Stimulated activated CD4-positive, alpha-beta T cell treated with anti-CD3 and anti-CD28 coated beads, Interleukin-15, amount 100 ng/mL, for 24 hours (primary cell): ENCODE data around the gene KCNT2.
"Not testable (repeated sequence)": the region's sequence is repeated elsewhere in the genome, so short reads cannot be mapped to it uniquely, and the experiment has no call there.

Experiments used
- DNase-seq: peaks from one replicate; pipeline ENCODE4 v3.0.0-alpha.2; 2020

Gene KCNT2

GRCh38 chr1:196510451-196510850, 97.8 kb downstream of the KCNT2 start:
- no peak for DNase-seq

DNA sequence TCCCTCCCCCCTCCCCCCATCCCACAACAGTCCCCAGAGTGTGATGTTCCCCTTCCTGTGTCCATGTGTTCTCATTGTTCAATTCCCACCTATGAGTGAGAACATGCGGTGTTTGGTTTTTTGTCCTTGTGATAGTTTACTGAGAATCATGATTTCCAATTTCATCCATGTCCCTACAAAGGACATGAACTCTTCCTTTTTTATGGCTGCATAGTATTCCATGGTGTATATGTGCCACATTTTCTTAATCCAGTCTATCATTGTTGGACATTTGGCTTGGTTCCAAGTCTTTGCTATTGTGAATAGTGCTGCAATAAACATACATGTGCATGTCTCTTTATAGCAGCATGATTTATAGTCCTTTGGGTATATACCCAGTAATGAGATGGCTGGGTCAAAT, 104.0 kb downstream of the KCNT2 start:
- DNase-seq = not testable (repeated sequence)

DNA sequence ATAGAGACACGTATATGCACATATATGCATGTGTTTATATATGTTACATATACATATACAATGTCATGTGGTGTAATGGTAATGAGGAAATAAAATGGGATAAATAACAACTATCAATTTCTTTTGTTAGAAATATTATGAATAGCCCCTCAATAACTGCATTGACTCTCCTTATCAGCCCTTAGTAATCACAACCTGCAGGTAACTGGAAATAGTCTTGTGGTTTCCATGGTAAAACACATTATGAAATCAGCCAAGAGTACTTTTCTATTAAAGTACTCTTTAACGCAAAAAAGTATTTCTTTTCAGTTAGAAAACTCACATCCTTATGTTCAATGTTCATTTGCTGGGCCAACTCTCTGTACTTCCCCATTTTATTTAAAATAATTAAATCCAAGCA, 105.8 kb downstream of the KCNT2 start:
- no peak for DNase-seq

GRCh38 chr1:196501760-196502428, 106.3 kb downstream of the KCNT2 start:
- no peak for DNase-seq

GRCh38 chr1:196497817-196498216, 110.4 kb downstream of the KCNT2 start:
- no peak for DNase-seq

GRCh38 chr1:196494766-196495165, 113.5 kb downstream of the KCNT2 start:
- no peak for DNase-seq

GRCh38 chr1:196493881-196494280, 114.4 kb downstream of the KCNT2 start:
- DNase-seq = no peak

DNA sequence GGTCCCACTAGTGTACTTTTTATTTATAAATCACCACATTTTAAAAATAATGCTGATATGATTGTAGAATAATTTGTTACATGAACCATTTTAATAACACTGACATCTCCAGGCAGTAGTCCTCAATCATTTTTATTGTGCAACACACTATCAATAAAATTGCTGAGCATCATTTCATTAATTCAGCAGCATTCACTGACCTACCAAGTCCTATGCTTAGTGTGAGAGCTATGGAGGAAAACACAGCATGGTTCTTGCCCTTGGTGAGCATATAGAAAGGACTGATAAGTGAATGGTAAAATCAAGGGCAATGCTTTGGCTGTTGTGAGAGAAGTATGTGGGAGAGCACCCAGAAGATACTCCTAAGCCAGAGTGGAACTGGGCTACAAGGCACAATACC, 119.7 kb downstream of the KCNT2 start:
- no peak for DNase-seq

GRCh38 chr1:196486346-196486745, 121.9 kb downstream of the KCNT2 start:
- no peak for DNase-seq

- DNase-seq = no peak
Observed at GRCh38 chr1:196481616-196482015, 126.6 kb downstream of the KCNT2 start.

- no peak for DNase-seq
Observed at GRCh38 chr1:196477262-196477661, 131.0 kb downstream of the KCNT2 start.

GRCh38 chr1:196467230-196467925, 140.9 kb downstream of the KCNT2 start:
- DNase-seq = no peak

DNA sequence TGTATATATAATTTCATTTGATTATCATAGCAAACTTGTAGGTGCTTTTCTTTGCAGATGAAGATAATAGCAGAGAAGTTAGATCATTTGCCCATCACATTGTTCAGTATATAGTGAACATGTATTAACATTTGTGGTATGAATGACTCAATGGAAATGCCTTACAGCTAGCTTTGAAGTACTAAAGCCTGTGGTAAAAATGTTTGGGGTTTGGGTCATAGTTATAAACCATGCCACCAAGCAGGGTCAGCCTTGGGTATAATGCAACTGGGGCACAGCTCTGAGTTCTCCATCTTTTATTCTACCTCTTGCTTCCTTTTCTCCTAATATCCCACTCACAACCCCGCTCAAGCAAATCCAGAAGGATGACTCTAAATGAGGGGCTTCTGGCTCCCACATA, 141.6 kb downstream of the KCNT2 start:
- DNase-seq = no peak

- DNase-seq = no peak
Observed at GRCh38 chr1:196466166-196466565, 142.1 kb downstream of the KCNT2 start.

GRCh38 chr1:196464480-196464941, 143.7 kb downstream of the KCNT2 start:
- DNase-seq = no peak

DNA sequence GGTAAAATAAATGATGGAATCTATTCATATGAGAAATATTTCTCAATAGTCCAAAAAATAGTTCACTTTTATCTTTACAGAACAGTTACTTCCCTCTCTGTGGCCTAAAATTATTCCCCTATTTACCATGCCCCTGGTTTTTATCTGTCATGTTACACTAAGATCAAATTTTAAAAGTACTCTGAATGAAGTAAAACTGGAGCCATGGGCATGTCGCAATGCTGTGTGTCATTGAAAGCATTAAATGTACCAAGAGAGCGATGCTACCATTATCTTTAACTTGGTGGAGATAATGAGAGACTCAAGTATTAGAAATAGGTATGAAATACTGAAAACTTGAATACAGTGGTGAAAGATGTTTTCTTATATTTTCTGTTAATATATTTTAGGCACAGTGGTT, 146.2 kb downstream of the KCNT2 start:
- no peak for DNase-seq

DNA sequence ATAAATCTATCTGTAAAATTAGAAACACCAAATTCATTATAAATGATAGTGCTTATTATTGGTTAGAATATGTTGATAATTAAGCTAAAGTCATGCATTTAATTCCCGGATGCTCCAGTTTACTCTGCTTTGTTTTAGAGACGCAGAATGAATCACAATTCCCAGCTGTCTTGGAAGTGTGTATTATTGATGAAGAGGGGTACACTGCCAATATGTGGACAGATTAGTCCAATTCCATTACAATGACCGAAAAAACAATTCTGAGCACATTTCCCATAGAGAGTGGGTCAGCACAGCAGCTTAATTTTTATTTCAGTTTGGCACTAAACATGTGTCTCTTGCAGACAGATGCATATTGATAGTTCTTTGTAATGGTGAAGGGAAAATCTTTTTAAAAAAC, 146.7 kb downstream of the KCNT2 start:
- DNase-seq = no peak

DNA sequence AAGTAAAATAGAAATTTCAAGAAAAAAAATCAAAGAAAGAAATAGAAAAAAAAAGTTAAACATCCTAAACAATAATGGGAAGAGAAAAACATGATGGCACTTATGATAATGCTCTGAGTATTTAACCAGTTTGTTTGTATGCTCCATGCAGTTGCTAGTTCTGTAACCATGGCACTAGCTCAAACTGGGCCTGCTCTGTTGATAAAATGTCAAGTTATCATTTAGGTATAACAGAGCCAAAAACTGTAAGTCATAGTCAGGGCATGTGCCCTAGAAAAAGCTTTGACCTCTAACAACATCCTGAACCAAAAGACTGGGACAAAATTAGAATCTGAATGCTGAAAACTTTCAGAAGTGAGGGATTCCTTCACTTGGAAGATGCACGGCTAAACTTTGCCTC, 148.9 kb downstream of the KCNT2 start:
- DNase-seq = no peak

DNA sequence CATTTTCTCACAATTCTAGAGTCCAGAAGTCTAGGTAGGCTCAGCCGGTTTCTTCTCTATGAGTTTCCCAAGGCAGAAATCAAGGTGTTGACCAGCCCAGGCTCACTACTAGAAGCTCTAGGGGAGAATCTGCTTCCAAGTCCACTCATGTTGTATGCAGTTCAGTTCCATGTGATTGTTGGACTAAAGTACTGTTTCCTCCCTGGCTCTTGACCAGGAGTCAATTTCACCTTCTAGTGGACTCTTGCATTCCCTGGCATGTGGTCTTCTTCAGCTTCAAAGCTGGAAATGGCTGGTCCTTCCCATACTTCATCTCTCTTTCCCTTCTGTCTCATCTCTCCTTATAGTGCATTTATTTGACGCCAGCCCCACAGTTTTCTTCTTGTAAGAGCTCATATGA, 153.4 kb downstream of the KCNT2 start:
- DNase-seq = no peak

- no peak for DNase-seq
Observed at GRCh38 chr1:196451103-196451502, 157.1 kb downstream of the KCNT2 start.

GRCh38 chr1:196450143-196451095, 157.8 kb downstream of the KCNT2 start:
- DNase-seq = no peak

DNA sequence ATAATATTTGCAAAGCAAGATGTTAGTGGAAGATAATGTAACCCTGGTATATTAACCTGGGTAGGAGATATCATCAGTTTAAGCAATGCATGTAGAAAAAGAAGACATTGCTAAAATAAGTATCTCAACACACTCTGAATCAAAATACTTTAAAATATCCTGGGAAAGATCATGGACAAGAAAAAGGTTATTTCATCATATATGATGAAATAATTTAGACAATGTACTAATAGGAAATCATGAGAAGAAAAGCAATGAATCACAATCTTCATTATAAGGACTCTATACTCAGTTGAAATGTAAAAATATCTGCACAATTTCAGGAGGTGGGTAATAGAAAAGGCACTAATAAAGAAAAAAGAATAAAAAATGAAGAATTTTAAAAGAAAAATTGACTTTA, 158.8 kb downstream of the KCNT2 start:
- DNase-seq = no peak

GRCh38 chr1:196445775-196446174, 162.5 kb downstream of the KCNT2 start:
- no peak for DNase-seq

DNA sequence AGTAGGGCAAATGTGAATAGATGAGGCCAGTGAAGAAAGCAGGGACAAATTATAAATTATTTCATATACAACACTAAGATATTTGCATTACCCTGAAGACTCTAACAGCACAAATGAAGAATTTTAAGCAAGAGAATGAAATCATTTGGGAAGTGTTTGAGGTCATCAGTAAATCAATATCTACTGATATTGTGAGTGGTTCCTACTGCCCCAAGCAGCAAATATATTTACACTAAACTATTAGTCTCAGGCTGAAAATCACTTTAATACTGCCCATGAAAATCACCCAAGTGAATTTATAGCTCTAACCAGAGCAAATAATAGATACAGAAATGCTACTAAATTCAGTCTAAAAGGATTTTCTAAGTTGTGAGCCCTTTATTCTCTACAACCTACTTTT, 163.6 kb downstream of the KCNT2 start:
- no peak for DNase-seq
